ENCODE results near the gene ARHGEF11.

ARHGEF11 gene

GRCh38 chr1:156951371-156951770, 94.2 kb downstream of the ARHGEF11 start:
- H3K4me3 ChIP-seq (ENCODE audit: low read length) = no peak overlapping the region
- no peak for TF ChIP-seq CTCF (IDR thresholded peaks at IDR 0.05; ENCODE audit: insufficient read depth, low read depth, low read length, missing control alignments)
- DNase-seq (ENCODE audit: low read depth) = no peak

- TF ChIP-seq CTCF (IDR thresholded peaks at IDR 0.05; ENCODE audit: insufficient read depth, low read depth, low read length, missing control alignments) = no peak
Observed at GRCh38 chr1:156949127-156949526, 96.4 kb downstream of the ARHGEF11 start.

GRCh38 chr1:156948708-156949107, 96.8 kb downstream of the ARHGEF11 start:
- H3K4me3 ChIP-seq (ENCODE audit: low read length) = no peak overlapping the region
- TF ChIP-seq CTCF (IDR thresholded peaks at IDR 0.05; ENCODE audit: insufficient read depth, low read depth, low read length, missing control alignments) = no peak

More at GRCh38 chr1:156949127-156949526, 96.4 kb downstream of the ARHGEF11 start:
- no peak overlapping the region for H3K4me3 ChIP-seq (ENCODE audit: low read length)
- DNase-seq (ENCODE audit: low read depth) = no peak

GRCh38 chr1:156947818-156948525, 97.6 kb downstream of the ARHGEF11 start:
- no peak for TF ChIP-seq CTCF (IDR thresholded peaks at IDR 0.05; ENCODE audit: insufficient read depth, low read depth, low read length, missing control alignments)
- H3K4me3 ChIP-seq (ENCODE audit: low read length) = no peak overlapping the region
- no peak for DNase-seq (ENCODE audit: low read depth)

More at GRCh38 chr1:156948708-156949107, 96.8 kb downstream of the ARHGEF11 start:
- no peak for DNase-seq (ENCODE audit: low read depth)

- TF ChIP-seq CTCF (IDR thresholded peaks at IDR 0.05; ENCODE audit: insufficient read depth, low read depth, low read length, missing control alignments) = no peak
- DNase-seq (ENCODE audit: low read depth) = no peak
- no peak overlapping the region for H3K4me3 ChIP-seq (ENCODE audit: low read length)
Observed at GRCh38 chr1:156947127-156947526, 98.4 kb downstream of the ARHGEF11 start.

GRCh38 chr1:156945881-156946661, 99.5 kb downstream of the ARHGEF11 start:
- no peak overlapping the region for H3K4me3 ChIP-seq (ENCODE audit: low read length)
- TF ChIP-seq CTCF (IDR thresholded peaks at IDR 0.05; ENCODE audit: insufficient read depth, low read depth, low read length, missing control alignments) = no peak
- peak; percentile 65 for DNase-seq (ENCODE audit: low read depth)

All from epithelial cell of esophagus (primary cell).